CD4-positive, alpha-beta T cell treated with Interleukin-17A for 1 hour (primary cell): ENCODE results near the gene ANKRD2.
"Not testable (repeated sequence)": the region's sequence is repeated elsewhere in the genome, so short reads cannot be mapped to it uniquely, and the experiment has no call there.

Source experiments
- DNase-seq: peaks from one replicate; pipeline ENCODE4 v3.0.0-alpha.2; 2020

ANKRD2 gene

GRCh38 chr10:97574374-97575126 is 2.0 kb downstream of the ANKRD2 start:
- no peak for DNase-seq

GRCh38 chr10:97575127-97575668 is 2.6 kb downstream of the ANKRD2 start:
- no peak for DNase-seq

- not testable (repeated sequence) for DNase-seq
These were observed 3.9 kb downstream of the ANKRD2 start for GRCh38 chr10:97576487-97576886.

GRCh38 chr10:97577701-97578100 is 5.1 kb downstream of the ANKRD2 start:
- DNase-seq = no peak

GRCh38 chr10:97578171-97578844 is 5.7 kb downstream of the ANKRD2 start:
- DNase-seq = no peak

GRCh38 chr10:97580421-97581367 is 8.1 kb downstream of the ANKRD2 start:
- no peak for DNase-seq

- DNase-seq = no peak
These were observed 9.6 kb downstream of the ANKRD2 start for GRCh38 chr10:97582169-97582568.

- DNase-seq = no peak
These were observed 10.9 kb downstream of the ANKRD2 start for GRCh38 chr10:97583476-97583875.

GRCh38 chr10:97584060-97584797 is 11.7 kb downstream of the ANKRD2 start, which contains the start of gene HOGA1:
Gene HOGA1 (plus strand): TSS chr10:97584389. CDS start chr10:97584704, 315 bp downstream.
- no peak for DNase-seq

GRCh38 chr10:97584798-97585438 is 12.3 kb downstream of the ANKRD2 start:
- DNase-seq = no peak

- DNase-seq = no peak
These were observed 12.8 kb downstream of the ANKRD2 start for GRCh38 chr10:97585439-97585811.

GRCh38 chr10:97587183-97587582 is 14.6 kb downstream of the ANKRD2 start:
- no peak for DNase-seq

- DNase-seq = no peak
These were observed 16.9 kb downstream of the ANKRD2 start, which contains the start of gene C10orf62 for GRCh38 chr10:97589479-97589878. Gene C10orf62 (plus strand): TSS chr10:97589721. CDS start chr10:97589898, 177 bp downstream.

- peak; percentile 12 for DNase-seq
These were observed 17.6 kb downstream of the ANKRD2 start for GRCh38 chr10:97590082-97590747.

GRCh38 chr10:97590748-97591495 is 18.3 kb downstream of the ANKRD2 start:
- no peak for DNase-seq

- DNase-seq = no peak
These were observed 20.8 kb downstream of the ANKRD2 start for GRCh38 chr10:97593421-97593820.

GRCh38 chr10:97596101-97597082 is 23.8 kb downstream of the ANKRD2 start:
- DNase-seq = no peak

GRCh38 chr10:97597778-97598177 is 25.2 kb downstream of the ANKRD2 start:
- DNase-seq = no peak
